Keratinocyte (primary cell): ENCODE measurements around the gene HELZ.

Experiments
- CTCF ChIP-seq, 3 experiments: IDR thresholded peaks in 1 of 3; conservative IDR thresholded peaks in 1 of 3; optimal IDR thresholded peaks in 1 of 3; 2 replicates in 2 of 3; 3 replicates in 1 of 3; pipeline versions ENCODE3 to v1.5.1; 2011; ENCODE audit warnings: low read length in 3 of 3, mild to moderate bottlenecking in 3 of 3, moderate library complexity in 2 of 3, control low read depth in 1 of 3, inconsistent platforms in 1 of 3; ENCODE audit not compliant: insufficient read depth in 2 of 3; ENCODE audit errors: extremely low read depth in 1 of 3
- EZH2 ChIP-seq: IDR thresholded peaks from one replicate; pipeline ENCODE4 v1.6.1; 2012; ENCODE audit warnings: inconsistent platforms, mild to moderate bottlenecking, low read length, moderate library complexity

GRCh38 chr17:67024736-67025135 lies 220.3 kb downstream of the HELZ start:
- no peak for TF ChIP-seq CTCF (optimal IDR thresholded peaks at IDR 0.05 in 1 of 3, IDR thresholded peaks at IDR 0.05 in 1 of 3, conservative IDR thresholded peaks at IDR 0.05 in 1 of 3; ENCODE audit: extremely low read depth in 1 of 3, insufficient read depth in 2 of 3, low read length in 3 of 3)
- TF ChIP-seq EZH2, result no peak
